Fibroblast of the aortic adventitia (primary cell): ENCODE measurements around the gene MEGF10. TPM values are rescaled to one million over a fixed set of nuclear protein-coding genes. Genes with fewer than 3 reads are reported as not detected.

Source experiments
- DNase-seq: peaks from one replicate; pipeline ENCODE4 v3.0.0-alpha.2; 2010; ENCODE audit warnings: low read depth
- H3K4me3 ChIP-seq: 2 replicates; pipeline ENCODE4 v1.5.1; 2011; ENCODE audit warnings: low read depth, mild to moderate bottlenecking, control low read depth, low read length, moderate library complexity
- CTCF ChIP-seq: IDR thresholded peaks from 2 replicates; pipeline ENCODE4 v1.5.1; 2011; ENCODE audit warnings: mild to moderate bottlenecking, low read length, control low read depth, inconsistent platforms; ENCODE audit not compliant: insufficient read depth
- total RNA-seq: library from RNA; depleted of rRNA; stranded (reverse); fragments of >200 nt; gene quantifications from 2 replicates; pipeline ENCODE4 v1.2.3, GENCODE V29; 2012; ENCODE audit warnings: low replicate concordance

The MEGF10 gene
- total RNA-seq, 1 donor, result not detected

- no peak for TF ChIP-seq CTCF
- H3K4me3 ChIP-seq, result no peak overlapping the region
- no peak for DNase-seq
Observed at GRCh38 chr5:127396490-127397155, 106.0 kb downstream of the MEGF10 start.

- no peak overlapping the region for H3K4me3 ChIP-seq
- no peak for DNase-seq
- no peak for TF ChIP-seq CTCF
Observed at GRCh38 chr5:127398508-127398907, 107.9 kb downstream of the MEGF10 start.

GRCh38 chr5:127399068-127399467 is 108.5 kb downstream of the MEGF10 start:
- no peak for DNase-seq
- no peak for TF ChIP-seq CTCF
- H3K4me3 ChIP-seq, result no peak overlapping the region

GRCh38 chr5:127400539-127400938 is 109.9 kb downstream of the MEGF10 start:
- no peak for DNase-seq
- H3K4me3 ChIP-seq, result no peak overlapping the region
- no peak for TF ChIP-seq CTCF

GRCh38 chr5:127400946-127401670 is 110.5 kb downstream of the MEGF10 start:
- no peak for DNase-seq

GRCh38 chr5:127402361-127402760 is 111.8 kb downstream of the MEGF10 start:
- H3K4me3 ChIP-seq, result no peak overlapping the region
- no peak for DNase-seq
- TF ChIP-seq CTCF, result no peak

More at GRCh38 chr5:127400946-127401670, 110.5 kb downstream of the MEGF10 start:
- H3K4me3 ChIP-seq, result no peak overlapping the region
- TF ChIP-seq CTCF, result no peak
